Adrenal gland (tissue), 12 donors: ENCODE data around the gene CREBBP. TPM values are rescaled to one million over a fixed set of nuclear protein-coding genes. Genes with fewer than 3 reads are reported as not detected.

Source experiments
- DNase-seq, 7 donors: peaks; one replicate each; pipeline ENCODE4 v3.0.0-alpha.2; 2019 to 2020
- H3K27ac ChIP-seq, 5 donors: fragments of 200-600 bp; sonication (generic) in 4 of 5; 1 replicate in 3 of 5; 2 replicates in 2 of 5; pipeline versions ENCODE4 v1.5.1 to v1.8.0; 2016 to 2020; ENCODE audit warnings: mild to moderate bottlenecking in 1 of 5
- H3K27me3 ChIP-seq: fragments of 200-600 bp; 2 replicates; pipeline ENCODE4 v1.8.0; 2021
- H3K36me3 ChIP-seq, 2 donors: fragments of 200-600 bp; replicated peaks in 1 of 2; 1 replicate in 1 of 2; 2 replicates in 1 of 2; pipeline versions ENCODE4 v1.5.1 to v1.8.0; 2018 to 2022
- H3K4me1 ChIP-seq, 2 donors: fragments of 200-600 bp; replicated peaks in 1 of 2; 1 replicate in 1 of 2; 2 replicates in 1 of 2; pipeline versions ENCODE4 v1.5.1 to v1.8.0; 2018 to 2021
- H3K4me3 ChIP-seq, 4 donors: fragments of 200-600 bp; sonication (generic) in 3 of 4; one replicate each; pipeline ENCODE4 v1.5.1; 2016 to 2018
- H3K9me3 ChIP-seq, 3 donors: fragments of 200-600 bp; sonication (generic) in 1 of 3; replicated peaks in 1 of 3; 1 replicate in 2 of 3; 2 replicates in 1 of 3; pipeline versions ENCODE4 v1.5.1 to v1.8.0; 2016 to 2021
- POLR2A ChIP-seq, 2 donors: fragments of 450-650 bp; IDR thresholded peaks; one replicate each; pipeline ENCODE4 v1.6.1; 2017; ENCODE audit warnings: antibody characterized with exemption in 2 of 2, mild to moderate bottlenecking in 2 of 2, moderate library complexity in 1 of 2
- WGBS, 4 donors: extraction: QIAGEN DNeasy Blood & Tissue Kit in 2 of 4; methylation state at CpG; one replicate each; pipeline versions ENCODE4 v1.1.5 to v1.1.7; 2013 to 2017; 5-methylcytosine and 5-hydroxymethylcytosine counted together
- intact Hi-C, 2 donors: fragments of 100-400 bp; cut with DNase I; formaldehyde crosslinking; loops; one replicate each; pipeline versions ENCODE4 v1.14.1 to v1.15.0; 2022 to 2023
- polyA plus RNA-seq, 3 donors: library from polyadenylated mRNA; stranded (reverse); fragments of 200-250 nt in 2 of 3; fragments of 350-450 nt in 1 of 3; fragmentation: Illumina TruSeq in 1 of 3; extraction: RNeasy Lipid Tissue Mini Kit (QIAGEN cat#74804) in 1 of 3; gene quantifications; one replicate each; pipeline ENCODE4 v1.2.3, GENCODE V29; 2013 to 2014
- total RNA-seq, 9 donors: library from RNA; depleted of rRNA in 4 of 9; stranded (reverse); fragments of >200 nt in 4 of 9; fragments of 120-200 nt in 1 of 9; fragmentation: NEBNext Ultra II Directional in 1 of 9; extraction: Animal tissue kit (Norgen Biotek cat#: 25700) in 1 of 9; gene quantifications; one replicate each; pipeline versions ENCODE4 v1.1.0 to v1.2.4, GENCODE V29; 2013 to 2023
- TF ChIP-seq, protein P1 (sequence below), 6 experiments: fragments of 450-650 bp in 4 of 6; fragments of 200-600 bp in 2 of 6; sonication (generic) in 1 of 6; IDR thresholded peaks; 1 replicate in 5 of 6; 2 replicates in 1 of 6; pipeline versions ENCODE4 v1.5.1 to v1.8.0; 2016 to 2021; ENCODE audit warnings: antibody characterized with exemption in 6 of 6, mild to moderate bottlenecking in 2 of 6, moderate library complexity in 1 of 6
- donor health status: healthy with polysubstance abuse.
- donor health status: Bipolar disorder and iron deficiency.
- donor health status: DM: yes; HTN: yes; CAD: no.
- donor health status: DM: no; HTN: no; CAD: no.
- donor health status: DM: no; HTN: no; CAD: no.
- donor health status: DM: yes; HTN: yes; CAD: no.

CREBBP gene
- total and polyA plus RNA-seq, 12 donors, result 13.7 to 67.7 (median 44.1) TPM

- Histone ChIP-seq H3K9me3 (no peaks in the 10 kb centered on the region), H3K27ac (no peak overlapping the region), H3K36me3 (no peaks in the 10 kb centered on the region), H3K4me1 (no peaks in the 10 kb centered on the region), H3K27me3 (no peaks in the 10 kb centered on the region), H3K4me3 (no peak overlapping the region)
- intact Hi-C loops, result no loop called here
- 79 to 100% (median 91%) methylated on average over 4 of the region's 4 CpGs for WGBS, 4 donors
- DNase-seq, result no peak
- TF ChIP-seq, protein P1, sequence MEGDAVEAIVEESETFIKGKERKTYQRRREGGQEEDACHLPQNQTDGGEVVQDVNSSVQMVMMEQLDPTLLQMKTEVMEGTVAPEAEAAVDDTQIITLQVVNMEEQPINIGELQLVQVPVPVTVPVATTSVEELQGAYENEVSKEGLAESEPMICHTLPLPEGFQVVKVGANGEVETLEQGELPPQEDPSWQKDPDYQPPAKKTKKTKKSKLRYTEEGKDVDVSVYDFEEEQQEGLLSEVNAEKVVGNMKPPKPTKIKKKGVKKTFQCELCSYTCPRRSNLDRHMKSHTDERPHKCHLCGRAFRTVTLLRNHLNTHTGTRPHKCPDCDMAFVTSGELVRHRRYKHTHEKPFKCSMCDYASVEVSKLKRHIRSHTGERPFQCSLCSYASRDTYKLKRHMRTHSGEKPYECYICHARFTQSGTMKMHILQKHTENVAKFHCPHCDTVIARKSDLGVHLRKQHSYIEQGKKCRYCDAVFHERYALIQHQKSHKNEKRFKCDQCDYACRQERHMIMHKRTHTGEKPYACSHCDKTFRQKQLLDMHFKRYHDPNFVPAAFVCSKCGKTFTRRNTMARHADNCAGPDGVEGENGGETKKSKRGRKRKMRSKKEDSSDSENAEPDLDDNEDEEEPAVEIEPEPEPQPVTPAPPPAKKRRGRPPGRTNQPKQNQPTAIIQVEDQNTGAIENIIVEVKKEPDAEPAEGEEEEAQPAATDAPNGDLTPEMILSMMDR (IDR thresholded peaks at IDR 0.05), result no peak
- no peak for TF ChIP-seq POLR2A (IDR thresholded peaks at IDR 0.05)
Measured at GRCh38 chr16:3701531-3701930, 179.0 kb downstream of the CREBBP start.

GRCh38 chr16:3698941-3699340 lies 181.6 kb downstream of the CREBBP start:
- no peaks in the 10 kb centered on the region for H3K9me3 ChIP-seq
- H3K36me3 ChIP-seq, result no peaks in the 10 kb centered on the region
- no peak overlapping the region for H3K4me3 ChIP-seq
- no peak overlapping the region for H3K27ac ChIP-seq
- H3K4me1 ChIP-seq, result no peaks in the 10 kb centered on the region
- intact Hi-C loops, result no loop called here
- DNase-seq, result no peak
- TF ChIP-seq POLR2A (IDR thresholded peaks at IDR 0.05), result no peak
- TF ChIP-seq, protein P1 (IDR thresholded peaks at IDR 0.05), result no peak
- 75 to 88% (median 81%) methylated on average over 3 to 4 of the region's 4 CpGs for WGBS, 4 donors
- H3K27me3 ChIP-seq, result no peaks in the 10 kb centered on the region

DNA sequence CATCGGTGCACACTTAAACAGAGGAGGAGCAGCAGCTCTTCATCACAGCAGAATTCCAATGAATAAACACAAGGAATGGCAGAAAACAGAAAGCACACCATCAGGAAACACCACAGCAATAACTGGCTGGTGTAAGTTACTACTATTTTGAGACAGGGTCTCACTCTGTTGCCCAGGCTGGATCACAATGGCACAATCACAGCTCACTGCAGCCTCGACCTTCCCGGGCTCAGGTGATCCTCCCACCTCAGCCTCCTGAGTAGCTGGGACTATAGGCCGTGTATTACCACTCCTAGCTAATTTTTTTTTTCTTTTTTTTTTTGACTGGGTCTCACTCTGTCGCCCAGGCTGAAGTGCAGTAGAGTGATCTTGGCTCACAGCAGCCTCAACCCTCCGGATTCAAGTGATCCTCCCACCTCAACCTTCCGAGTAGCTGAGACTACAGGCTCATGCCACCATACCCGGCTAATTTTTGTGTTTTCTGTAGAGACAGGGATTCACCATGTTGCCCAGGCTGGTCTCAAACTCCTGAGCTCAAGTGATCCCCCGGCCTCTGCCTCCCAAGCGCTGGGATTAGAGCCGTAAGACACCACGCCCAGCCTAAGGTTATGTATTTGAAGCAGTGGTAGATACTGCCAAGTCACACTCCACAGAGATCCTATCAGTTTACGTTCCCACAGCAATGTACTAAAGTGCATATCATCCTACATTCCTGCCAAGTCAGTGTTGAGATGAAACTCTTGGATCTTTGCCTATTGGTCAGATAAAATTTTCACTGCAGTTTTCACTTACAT lies 183.9 kb downstream of the CREBBP start:
- Histone ChIP-seq H3K4me1 (no peaks in the 10 kb centered on the region), H3K36me3 (no peaks in the 10 kb centered on the region), H3K4me3 (no peak overlapping the region), H3K9me3 (no peaks in the 10 kb centered on the region), H3K27me3 (no peaks in the 10 kb centered on the region), H3K27ac (no peak overlapping the region)
- TF ChIP-seq, protein P1 (IDR thresholded peaks at IDR 0.05), result no peak
- no peak for TF ChIP-seq POLR2A (IDR thresholded peaks at IDR 0.05)
- WGBS, 4 donors, result 82 to 88% (median 87%) methylated on average over 13 of the region's 13 CpGs
- DNase-seq, result no peak
- intact Hi-C loops, result no loop called here

- DNase-seq, result no peak
- Histone ChIP-seq H3K4me3 (no peak overlapping the region), H3K27me3 (no peaks in the 10 kb centered on the region), H3K36me3 (no peaks in the 10 kb centered on the region), H3K4me1 (peaks cover 3 to 5% of the 10 kb centered on the region in 2 donors), H3K27ac (no peak overlapping the region), H3K9me3 (no peaks in the 10 kb centered on the region)
- intact Hi-C loops, result no loop called here
- WGBS, 4 donors, result 86 to 89% (median 88%) methylated on average over 14 to 19 of the region's 19 CpGs
- no peak for TF ChIP-seq POLR2A (IDR thresholded peaks at IDR 0.05)
- TF ChIP-seq, protein P1 (IDR thresholded peaks at IDR 0.05), result no peak
Measured at GRCh38 chr16:3695610-3696369, 184.7 kb downstream of the CREBBP start.
